ENCODE results near the gene BLVRB.
"Not testable (repeated sequence)": the region's sequence is repeated elsewhere in the genome, so short reads cannot be mapped to it uniquely, and the experiment has no call there.

DNA sequence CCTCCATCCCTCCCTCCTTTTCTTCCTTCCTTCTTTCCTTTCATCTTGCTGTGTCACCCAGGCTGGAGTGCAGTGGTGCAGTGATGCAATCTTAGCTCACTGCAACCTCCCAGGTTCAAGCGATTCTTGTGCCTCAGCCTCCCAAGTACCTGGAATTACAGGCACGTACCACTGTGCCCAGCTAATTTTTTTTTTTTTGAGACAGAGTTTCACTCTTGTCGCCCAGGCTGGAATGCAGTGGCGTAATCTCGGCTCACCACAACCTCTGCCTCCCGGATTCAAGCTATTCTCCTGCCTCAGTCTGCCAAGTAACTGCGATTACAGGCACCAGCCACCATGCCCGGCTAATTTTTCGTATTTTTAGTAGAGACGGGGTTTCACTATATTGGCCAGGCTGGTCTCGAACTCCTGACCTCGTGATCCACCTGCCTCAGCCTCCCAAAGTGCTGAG lies 1.9 kb downstream of the BLVRB start:
- TF ChIP-seq, protein P1, sequence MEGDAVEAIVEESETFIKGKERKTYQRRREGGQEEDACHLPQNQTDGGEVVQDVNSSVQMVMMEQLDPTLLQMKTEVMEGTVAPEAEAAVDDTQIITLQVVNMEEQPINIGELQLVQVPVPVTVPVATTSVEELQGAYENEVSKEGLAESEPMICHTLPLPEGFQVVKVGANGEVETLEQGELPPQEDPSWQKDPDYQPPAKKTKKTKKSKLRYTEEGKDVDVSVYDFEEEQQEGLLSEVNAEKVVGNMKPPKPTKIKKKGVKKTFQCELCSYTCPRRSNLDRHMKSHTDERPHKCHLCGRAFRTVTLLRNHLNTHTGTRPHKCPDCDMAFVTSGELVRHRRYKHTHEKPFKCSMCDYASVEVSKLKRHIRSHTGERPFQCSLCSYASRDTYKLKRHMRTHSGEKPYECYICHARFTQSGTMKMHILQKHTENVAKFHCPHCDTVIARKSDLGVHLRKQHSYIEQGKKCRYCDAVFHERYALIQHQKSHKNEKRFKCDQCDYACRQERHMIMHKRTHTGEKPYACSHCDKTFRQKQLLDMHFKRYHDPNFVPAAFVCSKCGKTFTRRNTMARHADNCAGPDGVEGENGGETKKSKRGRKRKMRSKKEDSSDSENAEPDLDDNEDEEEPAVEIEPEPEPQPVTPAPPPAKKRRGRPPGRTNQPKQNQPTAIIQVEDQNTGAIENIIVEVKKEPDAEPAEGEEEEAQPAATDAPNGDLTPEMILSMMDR (IDR thresholded peaks at IDR 0.05; ENCODE audit: low read length) = not testable (repeated sequence)
- TF ChIP-seq EZH2 (IDR thresholded peaks at IDR 0.05; ENCODE audit: borderline replicate concordance, low read length) = not testable (repeated sequence)

All from OCI-LY1 (cell line).